Measurements from ENCODE around the gene BANF2. TPM values are rescaled to one million over a fixed set of nuclear protein-coding genes. Genes with fewer than 3 reads are reported as not detected.

Gene BANF2
- total and polyA plus RNA-seq, 2 of the 13 experiments (the other 11 are each of a cell fraction or from before 2014, with no cell fraction given): 0.35 TPM; not detected in 1

DNA sequence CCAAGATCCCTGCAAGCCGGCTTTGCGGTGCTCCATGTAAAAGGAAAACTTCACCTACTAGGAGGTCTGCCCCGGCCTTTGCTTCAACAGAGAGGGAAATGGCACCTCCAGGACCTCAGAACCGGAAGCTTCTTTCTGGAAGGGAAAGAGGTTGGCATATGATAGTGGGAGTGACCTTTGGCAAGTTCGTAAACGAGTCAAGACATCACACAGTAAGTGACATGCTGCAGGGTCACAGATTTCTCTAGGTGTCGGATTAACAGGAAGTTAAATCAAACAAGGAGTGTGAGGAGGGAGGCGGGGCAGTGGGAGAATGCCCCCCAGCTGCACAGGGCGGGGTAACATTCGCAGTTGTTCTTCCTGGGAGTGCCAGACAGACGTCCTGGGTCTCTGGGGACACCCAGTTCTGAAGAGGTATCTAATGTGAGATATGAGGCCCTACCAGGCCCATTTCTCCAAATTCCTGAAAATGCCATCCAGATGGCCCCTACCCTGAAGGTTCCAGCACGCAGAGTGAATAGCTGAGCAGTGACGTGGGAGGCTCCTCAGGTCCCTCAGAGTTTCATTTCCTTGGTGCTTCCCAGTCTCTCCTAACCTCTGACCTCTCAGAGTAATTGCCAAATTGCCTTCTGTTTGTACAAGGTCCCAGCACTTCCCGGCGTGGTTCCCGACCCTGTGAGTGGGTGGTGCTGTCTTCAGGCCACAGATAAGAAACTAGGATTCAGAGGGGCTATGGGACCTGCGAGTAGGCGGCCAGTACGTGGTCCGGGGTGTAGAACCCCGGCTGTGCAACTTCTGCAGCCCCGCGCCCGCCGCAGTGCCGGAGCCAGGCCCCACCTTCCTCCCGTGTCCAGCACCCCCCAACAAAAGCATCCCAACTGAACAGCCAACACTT is 19.6 kb upstream of the BANF2 start (continued):
- no peak for TF ChIP-seq RARG (CRISPR knock-in tag; IDR thresholded peaks at IDR 0.05; ENCODE audit: low read depth)
- TF ChIP-seq, protein P1, sequence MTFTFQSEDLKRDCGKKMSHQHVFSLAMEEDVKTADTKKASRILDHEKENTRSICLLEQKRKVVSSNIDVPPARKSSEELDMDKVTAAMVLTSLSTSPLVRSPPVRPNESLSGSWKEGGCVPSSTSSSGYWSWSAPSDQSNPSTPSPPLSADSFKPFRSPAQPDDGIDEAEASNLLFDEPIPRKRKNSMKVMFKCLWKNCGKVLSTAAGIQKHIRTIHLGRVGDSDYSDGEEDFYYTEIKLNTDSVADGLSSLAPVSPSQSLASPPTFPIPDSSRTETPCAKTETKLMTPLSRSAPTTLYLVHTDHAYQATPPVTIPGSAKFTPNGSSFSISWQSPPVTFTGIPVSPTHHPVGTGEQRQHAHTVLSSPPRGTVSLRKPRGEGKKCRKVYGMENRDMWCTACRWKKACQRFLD (CRISPR knock-in tag; IDR thresholded peaks at IDR 0.05; ENCODE audit: borderline replicate concordance): no peak; the same call in 1 of the 2 replicates
- TF ChIP-seq DR1 (CRISPR knock-in tag; IDR thresholded peaks at IDR 0.05): no peak; the same call in 1 of the 2 replicates
- TF ChIP-seq ISL2 (CRISPR knock-in tag; IDR thresholded peaks at IDR 0.05): peak; percentile 77
- peak; percentile 32; the same call in 1 of the 2 replicates for TF ChIP-seq STAG1 (CRISPR knock-in tag; IDR thresholded peaks at IDR 0.05)
- TF ChIP-seq TRIM24 (CRISPR knock-in tag; IDR thresholded peaks at IDR 0.05): no peak
- peak; percentile 73; the same call in 1 of the 2 replicates for TF ChIP-seq ETV5 (CRISPR knock-in tag; IDR thresholded peaks at IDR 0.05; ENCODE audit: borderline replicate concordance)
- peak; percentile 58 for TF ChIP-seq ZNF607 (CRISPR knock-in tag; IDR thresholded peaks at IDR 0.05; ENCODE audit: borderline replicate concordance)
- TF ChIP-seq PHB2 (IDR thresholded peaks at IDR 0.05; ENCODE audit: partially characterized antibody): no peak
- TF ChIP-seq KDM2A (CRISPR knock-in tag; IDR thresholded peaks at IDR 0.05; ENCODE audit: borderline replicate concordance, low read depth): peak; percentile 70; the same call in 1 of the 2 replicates
- TF ChIP-seq, protein P2, sequence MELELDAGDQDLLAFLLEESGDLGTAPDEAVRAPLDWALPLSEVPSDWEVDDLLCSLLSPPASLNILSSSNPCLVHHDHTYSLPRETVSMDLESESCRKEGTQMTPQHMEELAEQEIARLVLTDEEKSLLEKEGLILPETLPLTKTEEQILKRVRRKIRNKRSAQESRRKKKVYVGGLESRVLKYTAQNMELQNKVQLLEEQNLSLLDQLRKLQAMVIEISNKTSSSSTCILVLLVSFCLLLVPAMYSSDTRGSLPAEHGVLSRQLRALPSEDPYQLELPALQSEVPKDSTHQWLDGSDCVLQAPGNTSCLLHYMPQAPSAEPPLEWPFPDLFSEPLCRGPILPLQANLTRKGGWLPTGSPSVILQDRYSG (CRISPR knock-in tag; IDR thresholded peaks at IDR 0.05): no peak
- TF ChIP-seq, protein P3, sequence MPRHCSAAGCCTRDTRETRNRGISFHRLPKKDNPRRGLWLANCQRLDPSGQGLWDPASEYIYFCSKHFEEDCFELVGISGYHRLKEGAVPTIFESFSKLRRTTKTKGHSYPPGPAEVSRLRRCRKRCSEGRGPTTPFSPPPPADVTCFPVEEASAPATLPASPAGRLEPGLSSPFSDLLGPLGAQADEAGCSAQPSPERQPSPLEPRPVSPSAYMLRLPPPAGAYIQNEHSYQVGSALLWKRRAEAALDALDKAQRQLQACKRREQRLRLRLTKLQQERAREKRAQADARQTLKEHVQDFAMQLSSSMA (CRISPR knock-in tag; IDR thresholded peaks at IDR 0.05): no peak; the same call in 1 of the 2 replicates
- no peak for TF ChIP-seq KDM6A (CRISPR knock-in tag; IDR thresholded peaks at IDR 0.05; ENCODE audit: low read depth)
- TF ChIP-seq REXO4 (CRISPR knock-in tag; IDR thresholded peaks at IDR 0.05; ENCODE audit: borderline replicate concordance): no peak
- peak in 1 of 2 experiments; percentile 78; a peak in 2 of 4 replicates for TF ChIP-seq EP300 (IDR thresholded peaks at IDR 0.05; ENCODE audit: low read depth in 2 of 2, low read length in 2 of 2)
- TF ChIP-seq EP300 (CRISPR knock-in tag; IDR thresholded peaks at IDR 0.05; ENCODE audit: borderline replicate concordance): peak; percentile 69; the same call in 1 of the 2 replicates
- TF ChIP-seq RFX1 (IDR thresholded peaks at IDR 0.05): no peak
- TF ChIP-seq ZNF788 (CRISPR knock-in tag; IDR thresholded peaks at IDR 0.05; ENCODE audit: borderline replicate concordance): peak; percentile 83; the same call in 1 of the 2 replicates
- TF ChIP-seq, protein P4, sequence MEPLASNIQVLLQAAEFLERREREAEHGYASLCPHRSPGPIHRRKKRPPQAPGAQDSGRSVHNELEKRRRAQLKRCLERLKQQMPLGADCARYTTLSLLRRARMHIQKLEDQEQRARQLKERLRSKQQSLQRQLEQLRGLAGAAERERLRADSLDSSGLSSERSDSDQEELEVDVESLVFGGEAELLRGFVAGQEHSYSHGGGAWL (CRISPR knock-in tag; IDR thresholded peaks at IDR 0.05): peak; percentile 28; the same call in 1 of the 2 replicates
- TF ChIP-seq PLRG1 (conservative IDR thresholded peaks at IDR 0.05): no peak
- TF ChIP-seq, protein P5, sequence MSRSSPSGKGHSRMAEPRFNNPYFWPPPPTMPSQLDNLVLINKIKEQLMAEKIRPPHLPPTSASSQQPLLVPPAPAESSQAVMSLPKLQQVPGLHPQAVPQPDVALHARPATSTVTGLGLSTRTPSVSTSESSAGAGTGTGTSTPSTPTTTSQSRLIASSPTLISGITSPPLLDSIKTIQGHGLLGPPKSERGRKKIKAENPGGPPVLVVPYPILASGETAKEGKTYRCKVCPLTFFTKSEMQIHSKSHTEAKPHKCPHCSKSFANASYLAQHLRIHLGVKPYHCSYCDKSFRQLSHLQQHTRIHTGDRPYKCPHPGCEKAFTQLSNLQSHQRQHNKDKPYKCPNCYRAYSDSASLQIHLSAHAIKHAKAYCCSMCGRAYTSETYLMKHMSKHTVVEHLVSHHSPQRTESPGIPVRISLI (CRISPR knock-in tag; IDR thresholded peaks at IDR 0.05; ENCODE audit: borderline replicate concordance): peak; percentile 39; the same call in 1 of the 2 replicates
- peak; percentile 61 for TF ChIP-seq MED1 (CRISPR knock-in tag; IDR thresholded peaks at IDR 0.05)
- TF ChIP-seq SMAD3 (CRISPR knock-in tag; IDR thresholded peaks at IDR 0.05): 0 out of 2 replicates have a peak, but pooled peaks have one; percentile 23
- peak; percentile 19 for TF ChIP-seq TBL1XR1 (IDR thresholded peaks at IDR 0.05; ENCODE audit: borderline replicate concordance, low read length, partially characterized antibody)
- TF ChIP-seq SRSF1 (optimal IDR thresholded peaks at IDR 0.05; ENCODE audit: low read depth, low read length): no peak
- no peak; the same call in 1 of the 2 replicates for TF ChIP-seq TMF1 (CRISPR knock-in tag; IDR thresholded peaks at IDR 0.05; ENCODE audit: low read depth)

All from HepG2 (cell line).